K562 treated with DMSO at 1 percent for 24 hours (cell line): ENCODE measurements around the gene POLR2J. TPM values are rescaled to one million over a fixed set of nuclear protein-coding genes. Genes with fewer than 3 reads are reported as not detected.

Experiments used
- total RNA-seq: library from RNA; unstranded; fragments of 300-600 nt; gene quantifications from 2 replicates; pipeline ENCODE4 v1.2.3, GENCODE V29; 2022; ENCODE audit warnings: low read depth; ENCODE audit not compliant: insufficient read depth

The POLR2J gene
- total RNA-seq: 160 and 166 TPM in 2 replicates

DNA sequence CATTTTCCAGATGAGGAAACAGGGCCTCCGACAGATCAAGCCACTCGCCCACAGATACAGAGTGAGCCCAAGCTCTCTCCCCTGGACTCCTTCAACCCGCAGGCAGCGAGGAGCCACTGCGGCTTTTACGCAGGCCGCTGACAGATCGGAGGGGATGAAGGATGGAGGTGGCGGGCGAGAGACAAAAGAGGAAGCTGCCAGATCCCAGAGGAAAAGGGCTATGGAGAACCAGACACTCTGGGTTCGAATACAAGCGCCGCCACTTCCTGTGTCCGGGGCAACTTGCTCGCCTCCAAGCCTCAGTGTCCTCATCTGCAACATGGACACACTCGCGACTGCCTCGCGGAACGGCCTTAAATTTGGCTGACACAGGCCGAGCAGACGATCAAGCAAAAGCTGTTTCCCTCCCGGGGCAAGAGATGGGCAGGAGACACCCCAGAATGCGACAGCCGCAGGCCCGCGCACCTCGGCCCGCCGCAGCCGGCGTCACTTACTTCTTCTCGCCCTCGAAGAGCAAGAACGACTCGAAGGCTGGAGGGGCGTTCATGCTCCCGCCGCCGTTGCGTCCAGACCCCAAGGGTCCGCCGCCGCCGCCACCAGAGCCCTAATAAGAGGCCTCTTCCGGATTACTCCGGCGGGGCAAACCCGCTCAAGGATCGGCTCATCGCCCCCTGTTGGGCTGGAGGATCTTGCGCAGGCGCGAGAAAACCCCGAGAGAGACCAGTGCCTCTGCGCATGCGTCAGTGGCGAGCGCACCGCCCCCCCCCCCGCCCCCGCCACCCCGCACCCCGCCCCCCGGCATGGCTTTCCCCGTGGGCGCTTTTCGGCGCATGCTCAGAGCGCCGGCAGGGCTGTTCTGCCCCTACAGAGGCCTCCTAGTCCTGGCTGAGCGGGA, at the start of gene POLR2J:
POLR2J (minus strand) TSS at position 609 of the 895 bp plus-strand sequence; CDS start at position 547, 62 bp downstream.

DNA sequence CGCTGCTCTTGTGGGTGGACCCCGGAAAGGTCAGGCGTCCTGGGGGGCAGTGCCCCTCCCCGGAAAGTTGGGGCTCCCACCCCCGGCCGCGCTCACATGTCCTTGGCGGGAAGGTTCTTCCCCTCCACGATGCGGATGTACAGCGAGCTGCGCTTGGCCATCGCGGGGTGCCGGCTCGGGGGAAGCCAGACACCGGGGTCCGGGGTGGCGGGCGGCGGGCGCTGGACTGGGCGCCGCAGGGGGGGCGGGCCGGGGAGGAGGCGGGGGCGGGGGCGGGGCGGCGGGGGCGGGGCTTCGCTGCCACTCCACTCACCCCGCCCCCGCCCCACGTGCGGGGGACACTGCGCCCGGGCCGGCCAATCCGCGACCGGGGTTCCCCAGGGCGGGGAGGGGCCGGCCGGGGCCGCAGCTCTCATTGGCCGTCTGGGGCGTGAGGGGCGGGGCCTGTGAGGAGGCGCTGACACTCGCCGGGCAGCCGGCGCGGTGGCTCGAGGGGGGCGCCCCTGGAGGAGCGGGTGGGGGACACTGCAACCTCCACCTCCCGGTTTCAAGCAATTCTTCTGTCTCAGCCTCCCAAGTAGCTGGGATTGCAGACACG, 38.9 kb upstream of the POLR2J start, which contains the start of gene RASA4B:
RASA4B (minus strand) TSS at position 228 of the 598 bp plus-strand sequence; CDS start at position 161, 67 bp downstream.

DNA sequence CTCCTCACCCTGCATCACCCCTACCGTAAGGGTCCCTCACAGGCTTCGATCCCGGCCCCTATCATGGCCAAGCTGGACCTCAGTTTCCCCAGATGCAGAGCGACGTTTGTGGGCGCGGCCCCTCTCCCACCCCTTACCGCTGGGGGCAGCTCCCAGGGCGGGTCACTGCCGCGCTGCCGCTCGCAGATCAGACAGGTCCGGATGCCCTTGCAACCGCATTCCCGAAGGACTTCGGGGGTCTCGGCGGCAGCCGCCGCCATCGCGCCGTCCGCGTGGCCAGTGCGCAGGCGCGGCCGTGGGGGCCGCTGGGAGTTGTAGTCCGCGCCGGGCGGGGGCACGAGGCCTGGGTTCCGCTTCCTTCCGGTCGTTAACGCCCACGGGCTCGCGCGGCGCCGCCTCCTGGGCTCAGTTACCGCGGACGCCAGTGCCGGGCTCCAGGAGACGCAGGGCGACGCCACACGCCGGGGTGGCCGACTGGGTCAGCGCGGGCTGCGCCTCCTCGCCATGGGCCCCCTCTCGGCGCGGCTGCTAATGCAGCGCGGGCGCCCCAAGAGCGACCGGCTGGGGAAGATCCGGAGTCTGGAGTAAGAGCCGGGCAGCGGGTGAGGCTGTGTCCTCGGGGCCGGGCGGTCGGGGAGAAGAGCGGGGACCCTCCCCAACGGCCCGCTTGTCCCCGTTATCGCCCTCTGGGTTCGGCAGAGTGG, 14.0 kb downstream of the POLR2J start, which contains the start of the genes ALKBH4 and LRWD1:
ALKBH4 (minus strand) TSS at position 287 of the 704 bp plus-strand sequence; CDS start at position 260, 27 bp downstream.
LRWD1 (plus strand) TSS at position 408 of the 704 bp plus-strand sequence; CDS start at position 505, 97 bp downstream.

DNA sequence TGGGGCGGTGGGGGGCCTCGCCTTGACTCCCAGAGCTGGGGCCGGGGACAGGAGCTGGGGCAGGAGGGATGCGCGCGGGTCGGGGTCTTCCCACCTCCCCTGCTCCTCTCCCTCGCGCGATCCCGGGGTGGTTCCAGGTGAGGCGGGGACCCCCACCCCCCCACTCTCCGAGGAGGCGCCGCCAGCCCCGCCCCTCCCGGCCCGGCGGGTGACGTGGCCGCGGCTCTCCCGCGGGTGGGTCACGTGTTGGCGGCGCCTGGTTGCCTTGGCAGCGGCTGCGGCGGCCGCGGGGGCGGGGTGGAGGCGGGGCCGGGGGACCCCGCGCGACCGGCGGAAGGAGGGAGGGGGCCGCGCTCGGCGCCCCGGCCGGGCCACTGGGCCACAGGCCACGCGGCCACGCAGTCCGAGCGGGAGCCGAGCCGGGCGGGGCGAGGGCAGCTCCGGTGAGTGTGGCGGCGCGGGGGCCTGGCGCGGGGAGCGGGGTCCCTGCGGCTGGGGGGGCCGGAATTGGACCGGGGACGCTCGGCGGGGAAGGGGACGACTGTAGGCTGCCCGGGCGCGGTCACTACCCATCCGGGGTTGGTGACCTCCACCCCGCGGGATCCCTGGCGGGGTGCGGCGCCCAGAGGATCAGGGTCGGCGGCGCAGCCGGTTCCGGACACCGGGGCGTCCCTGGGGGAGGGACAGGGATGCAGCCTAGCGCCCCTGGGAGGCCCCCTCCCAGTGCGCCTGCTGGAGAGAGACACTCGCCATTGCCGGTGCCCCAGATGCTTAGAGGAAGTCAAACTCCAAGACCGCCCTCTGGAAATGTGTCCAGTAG, 45.3 kb downstream of the POLR2J start, which contains the start of gene ORAI2:
ORAI2 (plus strand) TSS at position 357 of the 820 bp plus-strand sequence. CDS start 5,382 bp downstream, outside the sequence.

Other genes starting within 250 kb of the POLR2J start
- 0.60 and 1.2 TPM in 2 replicates for gene SH2B2, start 192.1 kb downstream of the POLR2J start, total RNA-seq
- gene SPDYE6, start 122.5 kb downstream of the POLR2J start, total RNA-seq: 1.0 and 1.3 TPM in 2 replicates
- gene PRKRIP1, start 82.6 kb downstream of the POLR2J start, total RNA-seq: 28.3 and 33.4 TPM in 2 replicates
- gene ORAI2, start 45.3 kb downstream of the POLR2J start, total RNA-seq: 59.9 and 60.8 TPM in 2 replicates
- gene ALKBH4, start 14.1 kb downstream of the POLR2J start, total RNA-seq: 18.8 and 19.9 TPM in 2 replicates
- 83.4 and 86.4 TPM in 2 replicates for gene LRWD1, start 13.9 kb downstream of the POLR2J start, total RNA-seq
- 12.1 and 15.5 TPM in 2 replicates for gene RASA4B, start 38.9 kb upstream of the POLR2J start, total RNA-seq
- 6.6 and 11.3 TPM in 2 replicates for gene UPK3BL2, start 64.8 kb upstream of the POLR2J start, total RNA-seq
- gene SPDYE2, start 72.3 kb upstream of the POLR2J start, total RNA-seq: not detected in 2 replicates
- 26.5 and 28.3 TPM in 2 replicates for gene POLR2J3, start 93.7 kb upstream of the POLR2J start, total RNA-seq
- gene RASA4, start 137.8 kb upstream of the POLR2J start, total RNA-seq: 15.6 and 18.7 TPM in 2 replicates
- 36.0 and 43.2 TPM in 2 replicates for gene UPK3BL1, start 163.9 kb upstream of the POLR2J start, total RNA-seq
- not detected in 2 replicates for gene SPDYE2B, start 171.4 kb upstream of the POLR2J start, total RNA-seq
- 0.61 and 2.6 TPM in 2 replicates for gene POLR2J2, start 192.7 kb upstream of the POLR2J start, total RNA-seq